Calu3 (cell line): ENCODE data around the gene MAST3. TPM values are rescaled to one million over a fixed set of nuclear protein-coding genes. Genes with fewer than 3 reads are reported as not detected.

ENCODE experiments used
- BruUV-seq: library from RNA; stranded (reverse); fragments of 400-500 nt; replicated peaks from 2 replicates; lab custom pipeline; 2021; lab: Mats Ljungman, UMichigan
- CTCF ChIA-PET: fragments of 300-600 bp; sonication (Branson Sonifier 250); formaldehyde crosslinking; loops from one replicate; lab custom pipeline; 2022; ENCODE audit warnings: antibody characterized with exemption; lab: Charles Lee
- DNase-seq: peaks from one replicate; pipeline ENCODE4 v3.0.0; 2022
- H3K27ac Mint-ChIP-seq: one replicate; pipeline ENCODE4 v1.8.0; 2022; ENCODE audit warnings: mixed read lengths; ENCODE audit not compliant: unreplicated experiment
- H3K27me3 Mint-ChIP-seq: one replicate; pipeline ENCODE4 v1.8.0; 2022; ENCODE audit warnings: mixed read lengths; ENCODE audit not compliant: unreplicated experiment
- H3K36me3 Mint-ChIP-seq: one replicate; pipeline ENCODE4 v1.8.0; 2022; ENCODE audit warnings: mild to moderate bottlenecking, moderate library complexity, mixed read lengths; ENCODE audit not compliant: insufficient read depth, unreplicated experiment
- H3K4me1 Mint-ChIP-seq: one replicate; pipeline ENCODE4 v1.8.0; 2022; ENCODE audit warnings: mild to moderate bottlenecking, low read depth, mixed read lengths; ENCODE audit not compliant: unreplicated experiment
- H3K4me3 Mint-ChIP-seq: one replicate; pipeline ENCODE4 v1.8.0; 2022; ENCODE audit warnings: mild to moderate bottlenecking, low read depth, moderate library complexity, mixed read lengths; ENCODE audit not compliant: unreplicated experiment
- H3K9me3 Mint-ChIP-seq: one replicate; pipeline ENCODE4 v1.8.0; 2022; ENCODE audit warnings: low read depth, mixed read lengths; ENCODE audit not compliant: unreplicated experiment
- CTCF ChIP-seq: fragments of 200-600 bp; IDR thresholded peaks from one replicate; pipeline ENCODE4 v1.8.0; 2022; ENCODE audit warnings: antibody characterized with exemption; ENCODE audit not compliant: unreplicated experiment
- intact Hi-C: fragments of 100-400 bp; cut with micrococcal nuclease; formaldehyde crosslinking; loops from one replicate; pipeline ENCODE4 v1.10.0; 2022; ENCODE audit not compliant: unreplicated experiment
- total RNA-seq: library from RNA; stranded (reverse); gene quantifications from 2 replicates; pipeline ENCODE4 v1.2.3, GENCODE V29; 2022

MAST3 gene
- total RNA-seq, 1 experiment from 2014 or later = 5.9 TPM

GRCh38 chr19:18073197-18073596 is 24.4 kb upstream of the MAST3 start:
- no peaks in the 10 kb centered on the region for H3K36me3 Mint-ChIP-seq
- no peaks in the 10 kb centered on the region for H3K9me3 Mint-ChIP-seq
- CTCF ChIA-PET = no interaction called here
- no peaks in the 10 kb centered on the region for H3K27me3 Mint-ChIP-seq
- H3K4me3 Mint-ChIP-seq = no peak overlapping the region
- DNase-seq = no peak
- no peaks in the 10 kb centered on the region for H3K4me1 Mint-ChIP-seq
- no TSS peak for BruUV-seq
- intact Hi-C loops = no loop called here
- TF ChIP-seq CTCF = no peak
- no peak overlapping the region for H3K27ac Mint-ChIP-seq

- intact Hi-C loops = no loop called here
- no peaks in the 10 kb centered on the region for H3K4me1 Mint-ChIP-seq
- H3K9me3 Mint-ChIP-seq = no peaks in the 10 kb centered on the region
- DNase-seq = no peak
- H3K4me3 Mint-ChIP-seq = no peak overlapping the region
- no TSS peak for BruUV-seq
- no peaks in the 10 kb centered on the region for H3K36me3 Mint-ChIP-seq
- H3K27me3 Mint-ChIP-seq = no peaks in the 10 kb centered on the region
- CTCF ChIA-PET = interaction anchor here (1.2 kb wide), 1 partner anchor 39 kb away, joined by 4 read pairs; no protein-coding TSS in a partner anchor
- H3K27ac Mint-ChIP-seq = no peak overlapping the region
- peak; percentile 13 for TF ChIP-seq CTCF
These were observed 23.4 kb upstream of the MAST3 start for GRCh38 chr19:18074192-18074591.

- no peak for TF ChIP-seq CTCF
- DNase-seq = no peak
- no TSS peak for BruUV-seq
- Mint-ChIP-seq H3K9me3 (no peaks in the 10 kb centered on the region), H3K27ac (no peak overlapping the region), H3K4me1 (peaks cover 7% of the 10 kb centered on the region), H3K27me3 (peaks cover 43% of the 10 kb centered on the region), H3K4me3 (no peak overlapping the region), H3K36me3 (no peaks in the 10 kb centered on the region)
- intact Hi-C loops = no loop called here
- CTCF ChIA-PET = no interaction called here
These were observed 13.5 kb upstream of the MAST3 start for GRCh38 chr19:18083929-18084684.

- no peak for DNase-seq
- H3K4me3 Mint-ChIP-seq = no peak overlapping the region
- TF ChIP-seq CTCF = no peak
- peaks cover 7% of the 10 kb centered on the region for H3K4me1 Mint-ChIP-seq
- H3K27me3 Mint-ChIP-seq = peaks cover 42% of the 10 kb centered on the region
- intact Hi-C loops = no loop called here
- H3K9me3 Mint-ChIP-seq = no peaks in the 10 kb centered on the region
- BruUV-seq = no TSS peak
- H3K36me3 Mint-ChIP-seq = no peaks in the 10 kb centered on the region
- H3K27ac Mint-ChIP-seq = no peak overlapping the region
- CTCF ChIA-PET = no interaction called here
These were observed 11.7 kb upstream of the MAST3 start for GRCh38 chr19:18085702-18086457.
